PC-9 (cell line): ENCODE measurements around the gene GMDS. TPM values are rescaled to one million over a fixed set of nuclear protein-coding genes. Genes with fewer than 3 reads are reported as not detected.

Source experiments
- BruUV-seq: library from RNA; stranded (reverse); fragments of 400-500 nt; replicated peaks from 2 replicates; lab custom pipeline; 2021; lab: Mats Ljungman, UMichigan
- CTCF ChIA-PET: fragments of 300-600 bp; sonication (Branson Sonifier 250); formaldehyde crosslinking; loops from one replicate; lab custom pipeline; 2022; ENCODE audit warnings: antibody characterized with exemption; lab: Charles Lee
- POLR2A ChIA-PET: fragments of 300-600 bp; sonication (Branson Sonifier 250); formaldehyde crosslinking; loops from one replicate; lab custom pipeline; 2022; ENCODE audit warnings: antibody characterized with exemption; ENCODE audit not compliant: unreplicated experiment; lab: Charles Lee
- DNase-seq, 2 experiments: peaks; one replicate each; pipeline versions ENCODE4 v3.0.0 to v3.0.0-alpha.2; 2015 to 2022; ENCODE audit warnings: mixed read lengths in 1 of 2
- H2AFZ ChIP-seq: fragments of 200-600 bp; sonication (generic); 2 replicates; pipeline ENCODE4 v1.8.1; 2017; ENCODE audit warnings: antibody characterized with exemption
- H3F3A ChIP-seq: fragments of 200-600 bp; sonication (generic); 2 replicates; pipeline ENCODE4 v1.8.1; 2017; ENCODE audit warnings: antibody characterized with exemption, mild to moderate bottlenecking, low read depth; ENCODE audit not compliant: insufficient read depth
- H3K27ac ChIP-seq: fragments of 200-600 bp; sonication (generic); 2 replicates; pipeline ENCODE4 v1.6.1; 2016; ENCODE audit warnings: mixed run types
- H3K27me3 ChIP-seq: fragments of 200-600 bp; sonication (generic); 2 replicates; pipeline ENCODE4 v1.6.1; 2016; ENCODE audit warnings: low read depth, mixed run types; ENCODE audit not compliant: insufficient read depth
- H3K36me3 ChIP-seq: fragments of 200-600 bp; sonication (generic); 2 replicates; pipeline ENCODE4 v1.6.1; 2016; ENCODE audit warnings: low read depth, mixed run types
- H3K4me1 ChIP-seq: fragments of 200-600 bp; sonication (generic); replicated peaks from 2 replicates; pipeline ENCODE4 v1.6.1; 2016; ENCODE audit warnings: mixed run types; ENCODE audit not compliant: insufficient read depth
- H3K4me2 ChIP-seq: fragments of 200-600 bp; sonication (generic); 2 replicates; pipeline ENCODE4 v1.6.1; 2017; ENCODE audit warnings: mixed run types
- H3K4me3 ChIP-seq: fragments of 200-600 bp; sonication (generic); 2 replicates; pipeline ENCODE4 v1.6.1; 2016; ENCODE audit warnings: mixed run types
- H3K79me2 ChIP-seq: fragments of 200-600 bp; sonication (generic); 2 replicates; pipeline ENCODE4 v1.6.1; 2017; ENCODE audit warnings: low read depth, mixed run types
- H3K9me2 ChIP-seq: fragments of 200-600 bp; sonication (generic); 2 replicates; pipeline ENCODE4 v1.8.1; 2017; ENCODE audit warnings: mild to moderate bottlenecking; ENCODE audit not compliant: insufficient read depth
- H3K9me3 ChIP-seq: fragments of 200-600 bp; sonication (generic); 2 replicates; pipeline ENCODE4 v1.8.1; 2016; ENCODE audit warnings: low read depth; ENCODE audit not compliant: insufficient read depth
- H4K20me1 ChIP-seq: fragments of 200-600 bp; sonication (generic); 2 replicates; pipeline ENCODE4 v1.8.1; 2017; ENCODE audit not compliant: insufficient read depth
- EZH2 ChIP-seq: fragments of 200-600 bp; sonication (generic); IDR thresholded peaks from 2 replicates; pipeline ENCODE4 v1.8.0; 2017; ENCODE audit warnings: antibody characterized with exemption, low read depth
- intact Hi-C: fragments of 100-400 bp; cut with micrococcal nuclease; formaldehyde crosslinking; loops from one replicate; pipeline ENCODE4 v1.10.0; 2022; ENCODE audit not compliant: unreplicated experiment
- total RNA-seq: library from RNA; stranded (reverse); gene quantifications from 2 replicates; pipeline ENCODE4 v1.2.3, GENCODE V29; 2021
- TF ChIP-seq, protein P1 (sequence below): fragments of 200-600 bp; sonication (generic); conservative IDR thresholded peaks from 2 replicates; pipeline ENCODE4 v1.6.1; 2017; ENCODE audit warnings: mixed run types, antibody characterized with exemption, mild to moderate bottlenecking, moderate library complexity

Gene GMDS
- total RNA-seq, 1 experiment from 2014 or later = 30.1 TPM

DNA sequence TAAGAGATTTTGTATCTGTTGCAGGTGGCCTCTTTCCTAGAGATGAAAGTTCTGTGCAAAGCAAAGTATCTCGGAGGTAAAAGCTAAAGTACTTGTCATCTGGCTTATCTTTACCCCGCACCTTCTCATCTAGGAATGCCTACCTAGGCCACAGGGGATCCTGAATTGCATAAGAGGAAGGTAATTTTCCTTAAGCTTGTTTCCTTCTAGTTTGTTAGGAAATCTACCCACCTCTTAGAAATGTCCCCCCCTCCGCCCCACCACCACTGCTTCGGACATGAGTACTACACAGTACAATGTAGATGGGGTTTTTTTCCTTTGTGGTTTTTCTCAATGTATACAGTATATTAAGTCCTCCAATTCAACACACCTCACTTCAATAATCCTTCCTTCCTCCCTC is 614.2 kb downstream of the GMDS start:
- no TSS peak for BruUV-seq
- TF ChIP-seq, protein P1, sequence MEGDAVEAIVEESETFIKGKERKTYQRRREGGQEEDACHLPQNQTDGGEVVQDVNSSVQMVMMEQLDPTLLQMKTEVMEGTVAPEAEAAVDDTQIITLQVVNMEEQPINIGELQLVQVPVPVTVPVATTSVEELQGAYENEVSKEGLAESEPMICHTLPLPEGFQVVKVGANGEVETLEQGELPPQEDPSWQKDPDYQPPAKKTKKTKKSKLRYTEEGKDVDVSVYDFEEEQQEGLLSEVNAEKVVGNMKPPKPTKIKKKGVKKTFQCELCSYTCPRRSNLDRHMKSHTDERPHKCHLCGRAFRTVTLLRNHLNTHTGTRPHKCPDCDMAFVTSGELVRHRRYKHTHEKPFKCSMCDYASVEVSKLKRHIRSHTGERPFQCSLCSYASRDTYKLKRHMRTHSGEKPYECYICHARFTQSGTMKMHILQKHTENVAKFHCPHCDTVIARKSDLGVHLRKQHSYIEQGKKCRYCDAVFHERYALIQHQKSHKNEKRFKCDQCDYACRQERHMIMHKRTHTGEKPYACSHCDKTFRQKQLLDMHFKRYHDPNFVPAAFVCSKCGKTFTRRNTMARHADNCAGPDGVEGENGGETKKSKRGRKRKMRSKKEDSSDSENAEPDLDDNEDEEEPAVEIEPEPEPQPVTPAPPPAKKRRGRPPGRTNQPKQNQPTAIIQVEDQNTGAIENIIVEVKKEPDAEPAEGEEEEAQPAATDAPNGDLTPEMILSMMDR = no peak
- no peak for TF ChIP-seq EZH2
- Histone ChIP-seq H3K9me2 (no peaks in the 10 kb centered on the region), H2AFZ (no peak overlapping the region), H3K27me3 (no peaks in the 10 kb centered on the region), H3K79me2 (no peaks in the 10 kb centered on the region), H3K4me1 (peaks cover 46% of the 10 kb centered on the region), H4K20me1 (no peaks in the 10 kb centered on the region), H3K4me2 (peak overlapping the region; percentile 66), H3K27ac (peak overlapping the region; percentile 79), H3K4me3 (no peak overlapping the region; the same call in 1 of the 2 replicates), H3F3A (peaks cover 33% of the 10 kb centered on the region), H3K9me3 (no peaks in the 10 kb centered on the region), H3K36me3 (no peaks in the 10 kb centered on the region)
- intact Hi-C loops = no loop called here
- POLR2A ChIA-PET = interaction anchor here (0.7 kb wide), 1 partner anchor 165 kb away, joined by 3 read pairs; no protein-coding TSS in a partner anchor
- CTCF ChIA-PET = interaction anchor here (0.6 to 1.1 kb wide), 3 partner anchors 19 to 262 kb away, joined by 3 to 4 read pairs (median 3); no protein-coding TSS in a partner anchor
- peak in 1 of 2 experiments; percentile 90 for DNase-seq

DNA sequence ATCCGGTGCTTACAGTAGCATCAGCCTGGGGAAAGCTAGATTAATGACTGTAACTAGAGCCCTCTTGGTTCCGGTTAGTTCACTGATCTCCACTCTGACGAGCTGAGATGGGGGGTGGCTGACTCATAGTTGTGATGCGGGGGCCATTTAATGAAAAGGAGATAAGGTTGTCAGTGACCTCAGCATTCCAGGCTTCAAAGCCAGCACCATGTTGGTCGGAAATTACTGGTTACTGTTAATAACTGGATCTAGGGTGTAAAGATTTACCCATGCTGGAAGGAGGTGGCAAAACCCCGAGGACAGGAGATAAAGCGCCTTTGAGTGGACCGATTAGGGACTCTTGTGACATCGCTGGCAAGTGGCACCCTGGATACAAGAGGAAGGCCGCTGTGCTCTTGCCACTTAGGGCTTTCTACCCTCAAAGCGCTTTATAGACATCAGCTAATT is 614.6 kb downstream of the GMDS start:
- no peaks in the 10 kb centered on the region for H4K20me1 ChIP-seq
- H3K27ac ChIP-seq = peak overlapping the region; percentile 79
- no peaks in the 10 kb centered on the region for H3K36me3 ChIP-seq
- H3K4me1 ChIP-seq = peaks cover 41% of the 10 kb centered on the region
- H3K9me2 ChIP-seq = no peaks in the 10 kb centered on the region
- intact Hi-C loops = no loop called here
- peak overlapping the region; percentile 66 for H3K4me2 ChIP-seq
- DNase-seq = peak; percentile 60 to 85
- no peaks in the 10 kb centered on the region for H3K9me3 ChIP-seq
- TF ChIP-seq EZH2 = no peak
- TF ChIP-seq, protein P1 = no peak
- no peaks in the 10 kb centered on the region for H3K27me3 ChIP-seq
- H2AFZ ChIP-seq = no peak overlapping the region
- no TSS peak for BruUV-seq
- H3F3A ChIP-seq = peaks cover 34% of the 10 kb centered on the region
- ChIA-PET CTCF (interaction anchor here (0.6 to 1.1 kb wide), 3 partner anchors 19 to 263 kb away, joined by 3 to 4 read pairs (median 3); no protein-coding TSS in a partner anchor), POLR2A (interaction anchor here (0.6 to 0.7 kb wide), 2 partner anchors 49 to 165 kb away, joined by 3 to 6 read pairs; no protein-coding TSS in a partner anchor)
- H3K79me2 ChIP-seq = no peaks in the 10 kb centered on the region
- H3K4me3 ChIP-seq = no peak overlapping the region; the same call in 1 of the 2 replicates

DNA sequence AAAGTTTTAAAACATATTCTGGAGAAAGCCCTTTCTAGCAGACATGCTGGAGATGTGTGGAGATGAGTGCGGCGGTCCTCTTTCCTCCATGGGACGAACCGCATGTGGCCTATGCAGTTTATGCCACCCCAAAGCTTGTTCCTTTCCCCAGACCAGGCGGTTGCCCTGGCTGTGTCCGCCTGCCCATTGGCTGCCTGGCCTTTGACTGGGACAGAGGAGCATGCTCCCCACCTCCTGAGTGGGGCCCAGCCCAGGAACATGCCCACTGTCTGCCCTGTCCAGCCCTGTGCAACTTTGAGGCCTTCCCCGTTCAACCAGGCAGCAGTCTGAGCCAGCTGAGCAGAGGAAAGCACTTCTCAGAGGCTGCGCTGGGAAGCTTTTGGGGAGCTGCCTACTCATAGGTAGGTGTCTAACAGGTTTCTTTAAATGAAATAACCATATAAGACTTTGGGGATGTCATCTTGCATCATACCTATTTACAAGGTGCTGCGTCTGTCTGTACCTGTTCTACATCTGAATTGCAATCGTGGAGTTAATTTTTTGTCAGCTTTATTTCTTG is 615.1 kb downstream of the GMDS start:
- H3K9me3 ChIP-seq = no peaks in the 10 kb centered on the region
- no peak for TF ChIP-seq EZH2
- H2AFZ ChIP-seq = no peak overlapping the region
- no peaks in the 10 kb centered on the region for H4K20me1 ChIP-seq
- peak overlapping the region; percentile 17; the same call in 1 of the 2 replicates for H3K4me3 ChIP-seq
- H3K27ac ChIP-seq = peak overlapping the region; percentile 79
- no peaks in the 10 kb centered on the region for H3K79me2 ChIP-seq
- intact Hi-C loops = no loop called here
- peaks cover 37% of the 10 kb centered on the region for H3K4me1 ChIP-seq
- H3F3A ChIP-seq = peaks cover 34% of the 10 kb centered on the region
- H3K4me2 ChIP-seq = peak overlapping the region; percentile 66
- POLR2A ChIA-PET = interaction anchor here (0.6 kb wide), 2 partner anchors 49 to 57 kb away, joined by 4 to 6 read pairs; no protein-coding TSS in a partner anchor
- H3K9me2 ChIP-seq = no peaks in the 10 kb centered on the region
- no peaks in the 10 kb centered on the region for H3K36me3 ChIP-seq
- no peaks in the 10 kb centered on the region for H3K27me3 ChIP-seq
- CTCF ChIA-PET = interaction anchor here (0.6 to 1.1 kb wide), 2 partner anchors 19 to 40 kb away, joined by 3 read pairs; no protein-coding TSS in a partner anchor
- BruUV-seq = no TSS peak
- DNase-seq = no peak
